ENCODE measurements around the gene SLC7A6. TPM values are rescaled to one million over a fixed set of nuclear protein-coding genes. Genes with fewer than 3 reads are reported as not detected.
A peak's percentile ranks its signal among the peaks of the same experiment; 100 is the strongest.

SLC7A6 gene
- total and polyA plus RNA-seq, 2 of the 13 experiments (the other 11 are each of a cell fraction or from before 2014, with no cell fraction given) = 35.8 to 70.8 TPM

DNA sequence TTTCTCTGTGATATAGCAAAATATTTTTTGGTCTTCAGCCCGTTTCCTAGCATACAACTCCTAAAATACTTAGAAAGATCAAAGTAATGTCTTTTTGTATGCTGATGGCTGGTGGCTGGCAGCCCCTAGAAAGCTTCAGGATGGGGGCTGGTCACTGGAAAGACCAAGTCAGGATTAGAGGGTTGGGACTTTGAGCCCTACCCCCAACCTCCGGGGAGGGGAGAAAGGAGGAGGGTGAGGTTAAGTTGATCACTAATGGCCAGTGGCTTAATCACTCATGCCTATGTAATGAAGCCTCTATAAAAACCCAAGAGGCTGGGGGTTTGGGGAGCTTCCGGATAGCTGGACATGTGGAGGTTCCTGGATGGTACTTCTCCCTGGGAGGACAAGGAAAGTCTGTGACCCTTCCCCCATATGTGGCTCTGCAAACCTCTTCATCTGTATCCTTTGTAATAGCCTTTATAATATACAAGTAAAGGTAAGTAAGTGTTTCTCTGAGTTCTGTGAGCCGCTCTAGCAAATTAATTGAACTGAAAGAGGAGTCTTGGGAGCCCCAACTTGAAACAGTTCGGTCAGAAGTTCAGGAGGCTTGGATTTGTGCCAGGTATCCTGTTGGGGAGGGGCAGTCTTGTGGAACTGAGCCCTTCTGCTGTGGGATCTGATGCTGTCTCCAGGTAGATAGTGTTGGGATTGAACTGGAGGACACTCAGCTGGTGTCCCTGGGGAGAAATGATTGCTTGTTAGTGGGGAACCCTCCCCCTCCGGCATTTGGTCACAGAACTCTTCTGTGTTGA, 3.5 kb downstream of the SLC7A6 start (continued):
- TF ChIP-seq, protein P1, sequence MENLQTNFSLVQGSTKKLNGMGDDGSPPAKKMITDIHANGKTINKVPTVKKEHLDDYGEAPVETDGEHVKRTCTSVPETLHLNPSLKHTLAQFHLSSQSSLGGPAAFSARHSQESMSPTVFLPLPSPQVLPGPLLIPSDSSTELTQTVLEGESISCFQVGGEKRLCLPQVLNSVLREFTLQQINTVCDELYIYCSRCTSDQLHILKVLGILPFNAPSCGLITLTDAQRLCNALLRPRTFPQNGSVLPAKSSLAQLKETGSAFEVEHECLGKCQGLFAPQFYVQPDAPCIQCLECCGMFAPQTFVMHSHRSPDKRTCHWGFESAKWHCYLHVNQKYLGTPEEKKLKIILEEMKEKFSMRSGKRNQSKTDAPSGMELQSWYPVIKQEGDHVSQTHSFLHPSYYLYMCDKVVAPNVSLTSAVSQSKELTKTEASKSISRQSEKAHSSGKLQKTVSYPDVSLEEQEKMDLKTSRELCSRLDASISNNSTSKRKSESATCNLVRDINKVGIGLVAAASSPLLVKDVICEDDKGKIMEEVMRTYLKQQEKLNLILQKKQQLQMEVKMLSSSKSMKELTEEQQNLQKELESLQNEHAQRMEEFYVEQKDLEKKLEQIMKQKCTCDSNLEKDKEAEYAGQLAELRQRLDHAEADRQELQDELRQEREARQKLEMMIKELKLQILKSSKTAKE (CRISPR knock-in tag; IDR thresholded peaks at IDR 0.05; ENCODE audit: borderline replicate concordance) = no peak
- no peak for TF ChIP-seq SMAD3 (CRISPR knock-in tag; IDR thresholded peaks at IDR 0.05)
- TF ChIP-seq HMG20A (CRISPR knock-in tag; IDR thresholded peaks at IDR 0.05; ENCODE audit: borderline replicate concordance) = peak; percentile 28; the same call in 1 of the 2 replicates
- TF ChIP-seq ZNF430 (CRISPR knock-in tag; IDR thresholded peaks at IDR 0.05) = no peak
- TF ChIP-seq FOSL2 (CRISPR knock-in tag; IDR thresholded peaks at IDR 0.05) = peak; percentile 8
- no peak for TF ChIP-seq NPAS2 (CRISPR knock-in tag; IDR thresholded peaks at IDR 0.05; ENCODE audit: borderline replicate concordance)
- no peak for TF ChIP-seq NKX3-1 (CRISPR knock-in tag; IDR thresholded peaks at IDR 0.05)
- TF ChIP-seq PPARG (CRISPR knock-in tag; conservative IDR thresholded peaks at IDR 0.05) = 0 out of 2 replicates have a peak, but pooled peaks have one; percentile 44
- no peak for TF ChIP-seq ESRRA (CRISPR knock-in tag; IDR thresholded peaks at IDR 0.05; ENCODE audit: low read depth)
- no peak for TF ChIP-seq ZBTB21 (CRISPR knock-in tag; IDR thresholded peaks at IDR 0.05)
- peak; percentile 61; the same call in 1 of the 2 replicates for TF ChIP-seq HNF4G (IDR thresholded peaks at IDR 0.05; ENCODE audit: borderline replicate concordance, low read depth, low read length)
- no peak for TF ChIP-seq HNF4G (CRISPR knock-in tag; IDR thresholded peaks at IDR 0.05; ENCODE audit: borderline replicate concordance, low read depth)
- TF ChIP-seq PHF21A (CRISPR knock-in tag; IDR thresholded peaks at IDR 0.05) = peak; percentile 51; the same call in 1 of the 2 replicates
- TF ChIP-seq, protein P2, sequence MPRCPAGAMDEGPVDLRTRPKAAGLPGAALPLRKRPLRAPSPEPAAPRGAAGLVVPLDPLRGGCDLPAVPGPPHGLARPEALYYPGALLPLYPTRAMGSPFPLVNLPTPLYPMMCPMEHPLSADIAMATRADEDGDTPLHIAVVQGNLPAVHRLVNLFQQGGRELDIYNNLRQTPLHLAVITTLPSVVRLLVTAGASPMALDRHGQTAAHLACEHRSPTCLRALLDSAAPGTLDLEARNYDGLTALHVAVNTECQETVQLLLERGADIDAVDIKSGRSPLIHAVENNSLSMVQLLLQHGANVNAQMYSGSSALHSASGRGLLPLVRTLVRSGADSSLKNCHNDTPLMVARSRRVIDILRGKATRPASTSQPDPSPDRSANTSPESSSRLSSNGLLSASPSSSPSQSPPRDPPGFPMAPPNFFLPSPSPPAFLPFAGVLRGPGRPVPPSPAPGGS (CRISPR knock-in tag; IDR thresholded peaks at IDR 0.05) = no peak
- TF ChIP-seq TCF12 (IDR thresholded peaks at IDR 0.05) = no peak
- TF ChIP-seq TCF12 (CRISPR knock-in tag; IDR thresholded peaks at IDR 0.05) = 0 out of 2 replicates have a peak, but pooled peaks have one; percentile 23
- peak; percentile 75 for TF ChIP-seq HNF4A (CRISPR knock-in tag; IDR thresholded peaks at IDR 0.05)
- no peak for TF ChIP-seq TBL1XR1 (IDR thresholded peaks at IDR 0.05; ENCODE audit: borderline replicate concordance, low read length, partially characterized antibody)
- TF ChIP-seq ELF1 (CRISPR knock-in tag; IDR thresholded peaks at IDR 0.05) = no peak; the same call in 1 of the 2 replicates
- TF ChIP-seq, protein P3, sequence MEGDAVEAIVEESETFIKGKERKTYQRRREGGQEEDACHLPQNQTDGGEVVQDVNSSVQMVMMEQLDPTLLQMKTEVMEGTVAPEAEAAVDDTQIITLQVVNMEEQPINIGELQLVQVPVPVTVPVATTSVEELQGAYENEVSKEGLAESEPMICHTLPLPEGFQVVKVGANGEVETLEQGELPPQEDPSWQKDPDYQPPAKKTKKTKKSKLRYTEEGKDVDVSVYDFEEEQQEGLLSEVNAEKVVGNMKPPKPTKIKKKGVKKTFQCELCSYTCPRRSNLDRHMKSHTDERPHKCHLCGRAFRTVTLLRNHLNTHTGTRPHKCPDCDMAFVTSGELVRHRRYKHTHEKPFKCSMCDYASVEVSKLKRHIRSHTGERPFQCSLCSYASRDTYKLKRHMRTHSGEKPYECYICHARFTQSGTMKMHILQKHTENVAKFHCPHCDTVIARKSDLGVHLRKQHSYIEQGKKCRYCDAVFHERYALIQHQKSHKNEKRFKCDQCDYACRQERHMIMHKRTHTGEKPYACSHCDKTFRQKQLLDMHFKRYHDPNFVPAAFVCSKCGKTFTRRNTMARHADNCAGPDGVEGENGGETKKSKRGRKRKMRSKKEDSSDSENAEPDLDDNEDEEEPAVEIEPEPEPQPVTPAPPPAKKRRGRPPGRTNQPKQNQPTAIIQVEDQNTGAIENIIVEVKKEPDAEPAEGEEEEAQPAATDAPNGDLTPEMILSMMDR (CRISPR knock-in tag; IDR thresholded peaks at IDR 0.05) = no peak
- TF ChIP-seq ZNF20 (CRISPR knock-in tag; IDR thresholded peaks at IDR 0.05) = 0 out of 2 replicates have a peak, but pooled peaks have one; percentile 34
